NCI-H524 (cell line): Measurements from ENCODE around the gene GFOD1.
"Not testable (repeated sequence)": the region's sequence is repeated elsewhere in the genome, so short reads cannot be mapped to it uniquely, and the experiment has no call there.

Source experiments
- DNase-seq, 2 experiments: peaks; one replicate each; lab custom pipeline; 2025; lab: John Stamatoyannopoulos, UW

The GFOD1 gene

GRCh38 chr6:13354331-13355042, 132.9 kb downstream of the GFOD1 start:
- DNase-seq: peak; percentile 18 to 64

- DNase-seq: no peak
Observed at GRCh38 chr6:13352165-13352564, 135.2 kb downstream of the GFOD1 start.

GRCh38 chr6:13351271-13351670, 136.1 kb downstream of the GFOD1 start:
- DNase-seq: no peak

- DNase-seq: no peak
Observed at GRCh38 chr6:13349811-13350506, 137.4 kb downstream of the GFOD1 start.

- no peak for DNase-seq
Observed at GRCh38 chr6:13348334-13349113, 138.9 kb downstream of the GFOD1 start.

- no peak for DNase-seq
Observed at GRCh38 chr6:13346245-13346644, 141.2 kb downstream of the GFOD1 start.

GRCh38 chr6:13342414-13343019, 144.9 kb downstream of the GFOD1 start:
- no peak for DNase-seq

GRCh38 chr6:13339863-13340630, 147.4 kb downstream of the GFOD1 start:
- no peak for DNase-seq

- no peak for DNase-seq
Observed at GRCh38 chr6:13338038-13338437, 149.4 kb downstream of the GFOD1 start.

GRCh38 chr6:13336553-13336952, 150.8 kb downstream of the GFOD1 start:
- peak; percentile 60 to 82 for DNase-seq

GRCh38 chr6:13334953-13335352, 152.4 kb downstream of the GFOD1 start:
- DNase-seq: no peak

- no peak for DNase-seq
Observed at GRCh38 chr6:13332349-13332706, 155.1 kb downstream of the GFOD1 start.

GRCh38 chr6:13331516-13332348, 155.7 kb downstream of the GFOD1 start:
- DNase-seq: peak in 1 of 2 experiments; percentile 27

- DNase-seq: no peak
Observed at GRCh38 chr6:13328875-13329183, 158.6 kb downstream of the GFOD1 start.

GRCh38 chr6:13328076-13328874, 159.1 kb downstream of the GFOD1 start, which contains the start of gene TBC1D7:
TBC1D7 (minus strand) TSS chr6:13328537; CDS start chr6:13326898, 1,639 bp downstream.
- DNase-seq: peak; percentile 91

GRCh38 chr6:13327691-13328075, 159.7 kb downstream of the GFOD1 start:
- DNase-seq: peak in 1 of 2 experiments; percentile 71

- DNase-seq: not testable (repeated sequence)
Observed at GRCh38 chr6:13326031-13326586, 161.3 kb downstream of the GFOD1 start.

- DNase-seq: no peak
Observed at GRCh38 chr6:13319891-13320564, 167.4 kb downstream of the GFOD1 start.

- DNase-seq: no peak
Observed at GRCh38 chr6:13318821-13319220, 168.6 kb downstream of the GFOD1 start.
